ENCODE measurements around the gene PRKAG2. TPM values are rescaled to one million over a fixed set of nuclear protein-coding genes. Genes with fewer than 3 reads are reported as not detected.

Gene PRKAG2
- total RNA-seq, 1 experiment from 2014 or later: 23.9 TPM

DNA sequence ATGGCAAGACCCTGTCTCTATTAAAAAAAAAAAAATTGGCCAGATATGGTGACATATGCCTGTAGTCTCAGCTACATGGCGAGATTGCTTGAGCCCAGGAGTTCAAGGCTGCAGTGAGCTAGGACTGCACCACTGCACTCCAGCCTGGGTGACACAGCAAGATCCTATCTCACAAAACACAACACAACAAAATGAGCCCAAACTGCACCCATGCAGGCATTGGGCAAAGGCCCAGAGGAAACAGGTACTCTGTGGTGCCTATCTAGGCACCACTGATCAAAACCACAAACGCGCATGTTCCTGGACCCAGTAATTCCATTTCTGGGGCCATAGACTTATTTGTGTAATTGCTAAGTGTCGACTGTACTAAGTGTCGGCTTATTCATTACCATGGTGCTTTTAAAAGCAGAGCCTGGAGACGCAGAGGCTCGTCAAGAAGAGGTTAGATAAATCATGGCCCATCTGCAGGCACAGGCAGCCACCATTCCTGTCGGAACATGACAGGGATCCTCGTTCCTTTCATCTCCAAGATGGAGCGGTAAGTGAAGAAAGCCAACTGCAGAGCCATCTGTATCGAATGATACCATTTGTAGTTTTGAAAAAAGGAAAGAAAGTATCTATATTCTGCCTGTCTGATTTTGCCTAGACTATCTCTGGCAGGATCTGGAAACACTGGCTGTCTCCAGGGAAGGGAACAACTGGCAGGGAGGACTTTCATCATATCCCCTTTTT is 196.9 kb downstream of the PRKAG2 start:
- no peak overlapping the region for H3K27ac ChIP-seq (ENCODE audit: low read length)
- H3K4me1 ChIP-seq (ENCODE audit: insufficient read depth, low read length): no peaks in the 10 kb centered on the region
- CTCF ChIA-PET: no interaction called here
- no peak overlapping the region for H3K9ac ChIP-seq (ENCODE audit: low read length)
- POLR2A ChIA-PET (ENCODE audit: unreplicated experiment): no interaction called here
- H4K20me1 ChIP-seq (ENCODE audit: low read length): no peaks in the 10 kb centered on the region
- no peaks in the 10 kb centered on the region for H3K79me2 ChIP-seq (ENCODE audit: low read length)
- no peak overlapping the region for H2AFZ ChIP-seq (ENCODE audit: low read length)
- H3K27me3 ChIP-seq (ENCODE audit: low read length): no peaks in the 10 kb centered on the region
- H3K9me3 ChIP-seq (ENCODE audit: low read length): no peaks in the 10 kb centered on the region
- no TSS peak for BruUV-seq (replicated peaks)
- no peaks in the 10 kb centered on the region for H3K36me3 ChIP-seq (ENCODE audit: low read depth, low read length)
- TF ChIP-seq EZH2 (IDR thresholded peaks at IDR 0.05; ENCODE audit: low read length, unreplicated experiment) (no peak), EZH2phosphoT487 (IDR thresholded peaks at IDR 0.05; ENCODE audit: borderline replicate concordance, low read length) (no peak), CTCF (conservative IDR thresholded peaks at IDR 0.05; ENCODE audit: low read depth, low read length) (no peak)
- no peaks in the 10 kb centered on the region for H3K9me2 ChIP-seq (replicated peaks; ENCODE audit: low read length)
- no peak for DNase-seq
- ATAC-seq: no peak
- H3K4me2 ChIP-seq (ENCODE audit: low read length): no peak overlapping the region
- no peak overlapping the region for H3K4me3 ChIP-seq (ENCODE audit: low read length)
- H3F3A ChIP-seq (ENCODE audit: low read length, unreplicated experiment): no peaks in the 10 kb centered on the region
- intact Hi-C loops (cut with micrococcal nuclease): no loop called here

DNA sequence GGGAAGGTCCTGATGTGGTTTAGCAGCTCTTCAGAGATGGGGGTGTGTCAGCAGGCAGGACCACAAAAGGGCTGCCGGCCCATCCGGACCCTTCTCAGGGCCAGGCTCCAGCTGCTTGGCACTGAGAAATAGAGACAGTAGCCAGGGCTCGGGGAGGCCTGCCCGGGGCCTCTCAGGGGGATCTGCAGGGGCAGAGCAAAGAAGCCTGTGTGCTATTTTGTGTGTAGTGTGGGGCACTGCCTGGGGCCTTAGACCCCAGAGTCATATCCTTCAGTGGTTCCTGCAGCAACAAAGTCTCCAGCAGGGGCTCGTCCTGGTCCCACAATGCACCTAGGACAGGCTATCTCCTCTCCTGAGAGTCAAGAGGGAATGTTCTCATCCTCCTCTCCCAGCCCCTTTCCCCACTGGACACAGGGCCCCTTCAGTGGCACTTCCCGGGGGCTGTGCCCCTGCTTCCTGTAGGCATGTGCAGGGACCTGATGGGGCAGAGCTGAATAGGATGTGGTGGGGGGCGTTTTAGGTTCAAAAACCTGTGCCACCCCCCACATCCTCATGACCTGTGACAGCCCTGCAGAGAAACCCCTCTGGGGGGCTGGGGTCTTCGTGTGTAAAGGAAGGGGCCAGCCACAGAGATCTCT is 197.7 kb downstream of the PRKAG2 start:
- no peak overlapping the region for H3K9ac ChIP-seq (ENCODE audit: low read length)
- no peaks in the 10 kb centered on the region for H3K9me2 ChIP-seq (replicated peaks; ENCODE audit: low read length)
- H3F3A ChIP-seq (ENCODE audit: low read length, unreplicated experiment): no peaks in the 10 kb centered on the region
- ChIA-PET POLR2A (ENCODE audit: unreplicated experiment) (no interaction called here), CTCF (no interaction called here)
- ATAC-seq (no peak), DNase-seq (no peak)
- no peak overlapping the region for H3K4me2 ChIP-seq (ENCODE audit: low read length)
- TF ChIP-seq CTCF (conservative IDR thresholded peaks at IDR 0.05; ENCODE audit: low read depth, low read length) (no peak), EZH2 (IDR thresholded peaks at IDR 0.05; ENCODE audit: low read length, unreplicated experiment) (no peak), EZH2phosphoT487 (IDR thresholded peaks at IDR 0.05; ENCODE audit: borderline replicate concordance, low read length) (no peak)
- H3K4me1 ChIP-seq (ENCODE audit: insufficient read depth, low read length): no peaks in the 10 kb centered on the region
- no peak overlapping the region for H2AFZ ChIP-seq (ENCODE audit: low read length)
- H3K27ac ChIP-seq (ENCODE audit: low read length): no peak overlapping the region
- no TSS peak for BruUV-seq (replicated peaks)
- no peaks in the 10 kb centered on the region for H3K9me3 ChIP-seq (ENCODE audit: low read length)
- no peaks in the 10 kb centered on the region for H3K79me2 ChIP-seq (ENCODE audit: low read length)
- no peaks in the 10 kb centered on the region for H3K27me3 ChIP-seq (ENCODE audit: low read length)
- intact Hi-C loops (cut with micrococcal nuclease): no loop called here
- no peak overlapping the region for H3K4me3 ChIP-seq (ENCODE audit: low read length)
- no peaks in the 10 kb centered on the region for H4K20me1 ChIP-seq (ENCODE audit: low read length)
- H3K36me3 ChIP-seq (ENCODE audit: low read depth, low read length): no peaks in the 10 kb centered on the region

DNA sequence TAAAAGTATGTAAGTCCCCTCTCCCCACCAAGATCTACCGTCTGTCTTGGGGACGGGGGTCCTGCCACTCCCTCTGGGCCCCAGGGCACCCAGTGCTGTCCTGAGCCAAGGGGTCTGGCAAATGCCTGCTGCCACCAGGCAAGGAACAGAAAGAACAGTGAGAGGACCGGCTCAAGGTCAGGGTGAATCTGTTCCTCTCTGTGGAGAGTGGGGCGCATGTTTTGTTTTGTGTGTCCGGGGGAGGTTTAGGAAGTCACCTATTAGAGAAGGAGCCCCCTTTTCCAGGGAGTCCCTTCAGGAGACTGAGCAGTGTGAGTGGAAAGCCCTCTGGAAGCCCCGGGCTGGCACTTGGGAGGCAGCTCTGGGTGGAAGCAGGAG is 198.7 kb downstream of the PRKAG2 start:
- intact Hi-C loops (cut with micrococcal nuclease): no loop called here
- no peaks in the 10 kb centered on the region for H3K9me2 ChIP-seq (replicated peaks; ENCODE audit: low read length)
- H4K20me1 ChIP-seq (ENCODE audit: low read length): no peaks in the 10 kb centered on the region
- no peaks in the 10 kb centered on the region for H3K36me3 ChIP-seq (ENCODE audit: low read depth, low read length)
- no peaks in the 10 kb centered on the region for H3K4me1 ChIP-seq (ENCODE audit: insufficient read depth, low read length)
- TF ChIP-seq EZH2 (IDR thresholded peaks at IDR 0.05; ENCODE audit: low read length, unreplicated experiment): no peak
- no peak for TF ChIP-seq EZH2phosphoT487 (IDR thresholded peaks at IDR 0.05; ENCODE audit: borderline replicate concordance, low read length)
- no peak for TF ChIP-seq CTCF (conservative IDR thresholded peaks at IDR 0.05; ENCODE audit: low read depth, low read length)
- no peak overlapping the region for H3K9ac ChIP-seq (ENCODE audit: low read length)
- DNase-seq (no peak), ATAC-seq (no peak)
- no peak overlapping the region for H3K27ac ChIP-seq (ENCODE audit: low read length)
- BruUV-seq (replicated peaks): no TSS peak
- no peaks in the 10 kb centered on the region for H3F3A ChIP-seq (ENCODE audit: low read length, unreplicated experiment)
- no peaks in the 10 kb centered on the region for H3K9me3 ChIP-seq (ENCODE audit: low read length)
- ChIA-PET CTCF (no interaction called here), POLR2A (ENCODE audit: unreplicated experiment) (no interaction called here)
- no peaks in the 10 kb centered on the region for H3K27me3 ChIP-seq (ENCODE audit: low read length)
- H3K4me3 ChIP-seq (ENCODE audit: low read length): no peak overlapping the region
- no peak overlapping the region for H2AFZ ChIP-seq (ENCODE audit: low read length)
- no peak overlapping the region for H3K4me2 ChIP-seq (ENCODE audit: low read length)
- no peaks in the 10 kb centered on the region for H3K79me2 ChIP-seq (ENCODE audit: low read length)

Data from PC-3 (cell line).